Stimulated activated CD8-positive, alpha-beta memory T cell treated with anti-CD3 and anti-CD28 coated beads, Interleukin-4, amount 100 ng/mL, for 48 hours (primary cell): ENCODE measurements around the gene FUT7.

Source experiments
- DNase-seq: peaks from one replicate; pipeline ENCODE4 v3.0.0-alpha.2; 2020

The FUT7 gene

DNA sequence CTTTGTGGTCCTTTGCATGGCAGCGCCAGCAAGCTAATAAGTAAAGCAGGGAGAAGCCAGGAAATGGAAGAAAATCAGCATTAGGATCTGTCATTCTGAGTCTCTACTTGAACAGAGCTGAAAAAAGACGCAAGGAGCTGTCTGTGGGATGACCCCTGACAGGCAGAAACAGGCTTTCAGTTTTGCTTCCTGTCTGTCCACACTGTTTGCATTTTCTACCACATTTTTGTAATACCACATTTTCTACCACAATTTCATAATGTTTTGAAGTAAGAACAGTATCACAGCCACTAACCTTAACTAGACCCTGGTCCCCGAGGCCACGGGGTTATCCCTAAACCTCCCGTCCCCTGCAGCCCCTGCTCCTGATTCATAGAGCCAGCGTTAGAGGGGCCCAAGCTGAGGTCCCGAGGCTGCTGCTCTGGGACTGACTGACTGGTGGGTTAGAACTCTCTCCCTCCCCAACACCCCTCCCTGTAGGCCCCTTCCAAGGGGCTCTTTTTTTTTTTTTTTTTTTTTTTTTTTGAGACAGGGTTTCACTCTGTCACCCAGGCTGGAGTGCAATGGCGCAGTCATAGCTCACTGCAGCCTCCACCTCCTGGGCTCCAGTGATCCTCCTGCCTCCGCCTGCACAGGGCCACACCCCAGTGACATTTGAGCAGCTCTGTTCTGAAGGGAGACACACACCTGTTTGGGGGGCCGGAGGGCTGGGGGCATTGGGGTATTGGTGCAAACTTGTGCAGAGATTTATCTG is 31.5 kb downstream of the FUT7 start:
- peak; percentile 64 for DNase-seq

DNA sequence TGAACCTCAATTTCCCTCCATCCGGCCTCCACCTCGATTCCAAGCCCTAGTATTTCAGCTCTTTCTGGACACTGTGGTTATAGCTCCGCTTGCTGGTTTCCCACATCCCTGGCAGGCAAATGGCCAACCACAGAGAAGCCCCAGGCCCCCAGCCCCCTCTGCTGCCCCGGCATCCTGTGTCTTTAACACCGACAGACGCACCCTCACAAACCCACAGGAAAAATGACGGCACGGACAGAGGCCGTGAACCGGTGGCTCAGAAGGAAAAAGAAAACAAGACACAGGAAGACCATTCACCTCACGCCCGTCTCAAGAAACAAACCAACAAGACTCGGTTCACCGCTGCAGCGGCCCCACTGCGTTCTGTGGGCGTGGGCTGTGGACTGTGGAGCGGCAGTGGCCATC is 34.1 kb downstream of the FUT7 start:
- no peak for DNase-seq

DNA sequence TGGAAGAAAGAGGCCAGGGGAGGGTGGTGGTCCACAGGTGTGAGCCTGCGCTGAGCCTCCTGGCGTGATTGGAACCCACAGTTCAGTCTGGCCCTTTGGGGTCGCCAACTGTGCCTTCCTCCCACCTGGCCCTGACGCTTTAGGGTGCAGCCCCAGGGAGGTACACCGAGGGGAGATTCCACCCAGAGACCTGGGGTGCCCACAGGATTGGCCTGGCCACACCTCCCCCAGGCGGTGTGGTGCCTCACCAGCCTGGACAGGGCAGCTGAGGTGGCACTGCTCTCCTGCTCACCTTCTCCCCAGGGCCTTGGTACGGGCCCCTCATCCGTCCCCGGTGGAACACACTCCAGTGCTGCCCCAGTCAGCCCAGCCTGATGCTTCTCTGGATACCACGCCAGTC is 34.5 kb downstream of the FUT7 start:
- DNase-seq, result no peak

DNA sequence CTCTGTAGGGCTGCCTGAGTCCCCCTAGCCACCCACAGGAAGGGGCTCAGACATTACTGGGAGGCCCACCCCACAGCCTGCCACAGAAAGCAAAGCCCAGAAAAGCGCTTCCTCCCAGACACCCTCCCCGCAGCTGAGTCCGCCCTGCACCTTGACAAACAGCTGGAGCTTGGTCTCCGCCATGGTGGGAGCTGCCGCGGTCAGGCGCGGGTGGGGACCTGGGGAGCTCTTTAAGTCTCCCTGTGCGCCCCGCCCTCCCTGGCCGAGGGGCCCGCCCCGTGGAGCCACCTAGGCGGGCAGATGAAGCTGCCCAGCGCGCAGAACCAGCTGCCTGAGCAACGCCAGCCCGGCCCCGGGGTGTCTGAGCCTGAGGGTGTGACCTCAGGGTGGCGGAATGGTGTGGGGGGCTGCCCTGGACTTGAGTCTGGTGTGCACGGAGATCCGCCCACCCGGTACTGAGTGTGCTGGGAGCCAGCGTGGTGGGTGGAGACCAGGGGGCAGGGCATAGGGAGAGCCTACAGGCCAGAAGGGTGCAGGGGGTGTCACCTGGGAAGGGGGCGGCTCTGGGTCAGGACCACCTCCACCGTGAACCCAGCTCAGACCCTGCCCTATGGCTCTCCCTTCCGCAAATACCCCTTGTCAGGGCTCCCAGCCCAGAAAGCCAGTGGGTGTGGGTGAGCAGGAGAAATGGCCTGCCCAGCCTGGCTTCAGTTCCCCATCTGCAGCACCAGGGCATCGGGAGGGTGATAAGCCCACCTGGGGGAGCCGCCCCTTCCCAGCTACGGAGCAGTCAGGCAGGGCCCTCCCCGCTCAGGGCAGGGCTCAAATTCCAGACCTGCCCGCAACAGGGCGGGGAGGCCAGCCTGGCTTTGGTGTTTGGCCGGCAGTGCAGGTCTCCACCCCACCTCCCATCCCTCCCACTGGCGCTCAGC is 35.3 kb downstream of the FUT7 start, which contains the start of gene CLIC3:
Gene CLIC3 (minus strand): TSS at position 208 of the 932 bp plus-strand sequence. CDS start 25 bp downstream, at position 183.
- DNase-seq, result peak; percentile 57

DNA sequence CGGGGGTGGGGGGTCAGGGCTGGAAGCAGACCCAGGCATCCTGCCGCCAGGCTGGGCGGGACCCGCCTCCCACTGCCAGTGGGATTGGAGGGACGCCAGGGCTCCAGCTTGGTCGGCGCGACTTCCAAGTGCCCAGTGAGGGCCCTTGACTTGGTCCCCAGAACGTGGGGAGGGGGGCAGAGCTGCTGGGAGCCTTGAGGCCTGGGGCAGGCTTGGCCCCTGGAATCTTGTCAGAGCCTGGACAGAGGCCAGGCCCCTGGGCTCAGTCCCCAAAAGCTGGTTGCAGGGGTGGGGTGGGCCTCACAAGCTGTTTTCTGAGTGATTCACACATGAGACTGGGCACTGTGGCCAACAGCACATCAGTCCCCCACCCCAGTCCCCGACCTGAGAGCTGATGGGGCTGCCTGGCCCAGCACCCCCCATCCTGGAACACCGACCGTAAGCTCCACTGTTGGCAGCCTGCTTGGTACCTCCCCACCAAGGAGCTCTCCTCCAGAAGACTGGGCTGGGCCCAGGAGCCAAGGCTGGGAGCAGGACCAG is 36.0 kb downstream of the FUT7 start:
- no peak for DNase-seq

DNA sequence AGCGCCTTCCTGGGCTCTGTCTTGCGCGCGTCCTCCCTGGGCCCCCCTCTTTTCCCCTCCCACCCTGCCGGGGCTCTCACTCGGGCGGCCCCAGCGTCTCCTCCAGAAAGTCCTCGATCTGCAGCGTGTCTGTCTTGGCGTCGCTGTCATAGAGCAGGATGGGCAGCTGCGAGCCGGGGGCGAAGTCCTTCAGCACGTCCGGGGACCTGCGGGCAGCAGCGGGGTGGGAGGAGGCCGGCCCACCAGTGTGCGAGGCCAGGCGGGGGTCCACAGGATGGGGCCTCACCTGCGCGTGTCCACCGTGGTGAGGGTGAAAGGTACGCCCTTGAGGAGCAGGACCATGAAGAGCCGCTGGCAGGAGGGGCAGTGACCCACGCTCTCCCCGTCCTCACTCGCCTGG is 36.5 kb downstream of the FUT7 start:
- no peak for DNase-seq

DNA sequence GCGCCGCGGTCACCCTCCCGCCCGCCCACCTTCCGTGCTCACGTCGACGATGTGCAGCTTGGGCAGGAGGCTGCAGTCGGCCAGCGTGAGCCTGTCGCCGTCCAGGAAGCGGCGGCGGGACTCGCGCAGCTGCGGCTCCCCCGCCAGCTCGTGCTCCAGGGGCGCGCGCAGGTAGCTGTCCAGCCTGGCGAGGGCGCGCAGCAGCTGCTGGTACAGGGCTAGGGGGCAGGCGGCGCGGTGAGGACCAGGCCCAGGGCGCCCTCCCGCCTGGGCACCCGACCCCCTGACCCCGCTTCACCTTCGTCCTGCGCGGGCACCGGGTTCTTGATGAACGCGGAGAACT is 37.0 kb downstream of the FUT7 start:
- no peak for DNase-seq

DNA sequence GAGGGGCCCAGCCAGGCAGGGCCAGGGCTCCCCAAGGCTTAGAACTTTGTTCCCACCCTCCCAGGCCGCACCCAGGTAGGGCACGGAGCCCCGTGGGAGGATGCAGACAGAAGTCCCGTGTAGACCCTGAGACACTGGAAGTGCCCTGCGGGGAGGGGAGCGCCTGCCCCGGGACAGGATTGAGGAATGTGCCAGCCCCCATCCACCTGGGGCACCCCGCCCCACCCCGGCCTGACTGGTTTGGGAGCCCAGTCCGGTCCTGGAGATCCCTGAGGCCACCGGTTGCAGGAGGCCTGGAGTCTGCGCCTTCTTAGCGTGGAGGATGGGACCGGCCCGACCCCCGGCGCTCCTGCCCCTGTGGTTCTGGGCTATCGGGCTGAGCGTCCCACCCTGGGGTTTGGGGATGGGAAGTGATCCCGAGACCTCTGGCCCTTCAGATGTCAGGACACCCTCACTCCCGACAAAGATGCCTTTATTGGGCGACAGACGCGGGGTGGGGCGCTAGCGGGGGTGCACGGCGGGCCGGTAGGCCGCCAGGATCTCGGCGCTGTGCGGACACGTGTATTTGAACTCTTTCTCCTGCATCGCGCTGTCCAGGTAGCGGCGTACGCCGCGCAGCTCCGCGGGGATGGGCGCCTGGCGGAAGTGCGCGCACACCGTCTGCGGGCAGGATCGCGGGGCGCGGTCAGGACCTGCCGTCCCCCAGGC is 37.6 kb downstream of the FUT7 start:
- DNase-seq, result no peak

DNA sequence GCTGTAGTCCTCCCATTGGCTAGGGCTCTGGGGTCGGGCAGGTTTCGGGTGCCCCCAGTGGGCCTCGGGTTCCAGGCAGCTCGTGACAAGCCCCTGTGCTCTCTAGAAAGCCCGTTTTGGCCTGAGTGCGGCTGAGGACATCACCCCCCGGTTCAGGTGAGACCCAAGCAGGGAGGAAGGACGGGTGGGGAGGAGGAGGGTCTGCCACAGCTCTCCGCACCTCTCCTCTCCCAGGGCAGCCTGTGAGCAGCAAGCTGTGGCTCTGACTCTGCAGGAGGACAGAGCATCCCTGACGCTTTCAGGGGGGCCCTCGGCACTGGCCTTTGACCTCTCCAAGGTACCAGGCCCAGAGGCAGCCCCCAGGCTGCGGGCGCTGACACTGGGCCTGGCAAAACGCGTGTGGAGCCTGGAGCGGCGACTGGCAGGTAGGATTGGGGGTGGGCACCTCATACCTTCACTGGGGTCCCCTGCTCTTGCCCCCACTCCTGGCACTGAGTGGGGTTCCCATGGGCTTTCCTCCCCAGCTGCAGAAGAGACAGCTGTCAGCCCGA is 39.0 kb downstream of the FUT7 start:
- DNase-seq, result no peak

DNA sequence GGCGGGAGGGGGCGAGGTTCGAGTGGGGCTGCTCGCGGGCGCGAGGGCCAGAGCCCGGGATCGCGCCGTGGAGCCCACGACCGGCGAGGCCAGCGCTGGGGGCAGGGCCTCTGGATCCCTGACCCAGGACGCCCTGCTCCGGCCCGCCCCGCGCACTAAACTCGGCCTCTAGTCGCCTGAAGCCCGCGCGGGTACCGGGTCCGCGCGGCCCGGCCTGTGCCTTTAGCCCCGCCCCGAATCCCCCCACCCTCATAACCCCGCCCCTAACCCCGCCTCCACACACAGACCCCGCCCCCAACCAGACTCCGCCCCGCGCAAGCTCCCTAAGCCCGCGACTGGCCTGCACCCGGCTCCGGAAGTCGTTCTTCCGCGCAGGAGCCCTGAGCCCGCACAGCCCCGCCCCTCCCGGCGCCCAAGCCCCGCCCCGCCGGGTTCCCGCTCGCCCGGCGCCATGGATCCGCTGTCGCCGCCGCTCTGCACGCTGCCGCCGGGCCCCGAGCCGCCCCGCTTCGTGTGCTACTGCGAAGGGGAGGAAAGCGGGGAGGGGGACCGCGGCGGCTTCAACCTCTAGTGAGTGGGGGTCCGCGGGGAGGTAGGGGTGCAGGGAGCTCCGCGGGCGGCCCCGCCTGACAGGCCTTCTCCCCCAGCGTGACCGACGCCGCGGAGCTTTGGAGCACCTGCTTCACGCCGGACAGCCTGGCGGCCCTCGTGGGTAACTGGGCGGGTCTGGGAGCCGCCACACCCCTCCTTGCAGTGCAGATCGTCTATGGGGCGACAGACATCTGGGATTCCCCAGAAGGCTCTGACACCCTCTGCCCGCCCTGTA is 39.7 kb downstream of the FUT7 start, which contains the start of gene PAXX:
Gene PAXX (plus strand): TSS at position 430 of the 826 bp plus-strand sequence. CDS start 22 bp downstream, at position 452.
- peak; percentile 97 for DNase-seq

DNA sequence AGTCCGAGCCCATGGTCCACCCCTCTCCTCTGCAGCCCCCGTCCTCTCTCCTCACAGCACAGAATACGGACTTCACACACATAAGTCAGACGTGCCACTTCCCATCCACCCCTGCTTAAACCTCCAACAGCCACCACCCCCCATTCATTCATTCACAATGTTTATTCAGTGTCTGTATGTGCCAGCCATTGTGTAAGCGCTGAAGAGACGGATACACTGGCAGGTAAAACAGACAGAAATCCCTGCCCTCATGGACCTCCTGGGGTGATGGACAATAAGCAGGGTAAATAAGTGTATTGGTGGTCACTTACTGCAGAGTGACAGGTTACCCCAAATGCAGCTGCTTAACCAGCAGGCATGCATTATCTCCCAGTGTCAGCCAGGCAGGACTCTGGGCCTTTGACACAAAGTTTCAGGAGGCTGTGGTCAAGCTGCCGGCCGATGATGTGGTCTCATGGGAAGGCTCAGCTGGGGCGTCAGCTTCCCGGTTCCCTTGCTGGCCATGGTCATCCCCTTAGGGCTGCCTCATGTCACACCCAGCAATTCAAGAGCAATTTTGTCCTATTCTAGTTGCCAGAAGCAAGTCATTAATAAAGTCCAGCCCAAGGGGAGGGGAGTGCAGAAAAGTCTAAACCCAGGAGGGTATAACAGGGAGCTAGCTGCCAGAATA is 41.5 kb downstream of the FUT7 start:
- no peak for DNase-seq

DNA sequence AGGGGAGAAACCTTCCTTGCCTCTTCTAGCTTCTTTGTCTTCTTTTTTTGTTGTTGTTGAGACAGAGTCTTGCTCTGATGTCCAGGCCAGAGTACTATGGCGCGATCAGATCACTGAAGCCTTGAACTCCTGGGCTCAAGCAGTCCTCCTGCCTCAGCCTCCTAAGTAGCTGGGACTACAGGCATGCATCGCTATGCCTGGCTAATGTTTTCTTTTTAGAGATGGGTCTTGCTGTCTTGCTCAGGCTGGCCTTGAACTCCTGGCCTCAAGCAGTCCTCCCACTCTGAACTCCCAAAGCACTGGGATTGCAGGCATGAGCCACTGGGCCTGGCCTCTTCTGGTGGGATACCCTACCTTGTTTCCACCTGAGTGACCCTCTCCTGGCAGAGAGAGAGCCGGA is 43.0 kb downstream of the FUT7 start:
- DNase-seq, result no peak

DNA sequence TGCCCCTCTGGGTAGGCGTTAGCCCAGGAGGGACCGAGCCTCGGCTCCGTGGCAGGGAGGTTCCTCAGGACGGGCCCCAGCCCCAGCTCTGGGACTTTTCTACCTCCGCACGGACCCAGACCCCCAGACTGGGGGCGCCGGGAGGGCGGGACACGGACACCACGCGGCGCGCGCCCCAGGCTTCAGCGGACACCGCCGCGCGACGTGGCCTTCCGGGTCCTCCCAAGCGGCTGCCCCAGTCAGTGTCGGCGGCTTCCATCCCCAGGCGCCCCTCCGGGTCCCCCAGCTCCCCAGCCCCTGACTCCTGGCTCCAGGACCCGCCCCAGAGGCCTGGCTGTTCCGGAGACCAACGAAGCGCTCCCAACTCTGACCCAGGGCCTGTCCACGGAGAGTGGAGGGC is 46.0 kb downstream of the FUT7 start:
- no peak for DNase-seq

DNA sequence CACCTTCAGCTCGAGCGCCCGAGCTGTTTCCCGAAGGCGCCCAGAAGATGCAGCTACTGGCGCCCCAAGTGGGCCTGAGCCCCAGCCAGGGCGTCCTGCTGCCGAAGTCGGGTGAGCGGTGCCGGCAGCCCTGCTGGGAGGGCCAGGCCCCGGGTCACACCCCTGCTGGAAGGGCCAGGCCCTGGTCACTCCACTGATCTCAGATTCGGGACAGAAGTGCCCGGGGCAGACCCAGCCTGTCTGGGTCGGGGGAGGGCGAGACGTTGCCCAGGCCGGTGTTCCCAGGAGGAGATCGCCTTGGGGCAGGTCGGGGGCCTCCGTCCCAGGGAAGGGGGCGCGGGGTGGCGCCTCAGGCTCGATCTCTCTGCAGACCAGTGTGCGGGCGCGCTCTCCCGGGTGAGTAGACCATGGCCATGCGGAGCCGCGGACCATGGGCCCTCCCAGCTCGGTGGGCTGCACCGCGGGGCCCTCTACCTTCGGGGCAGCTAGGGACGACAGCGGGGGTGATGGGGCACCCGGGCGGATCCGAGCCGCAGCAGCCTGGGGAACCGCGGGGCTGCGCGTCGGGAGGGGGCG is 46.8 kb downstream of the FUT7 start:
- no peak for DNase-seq

DNA sequence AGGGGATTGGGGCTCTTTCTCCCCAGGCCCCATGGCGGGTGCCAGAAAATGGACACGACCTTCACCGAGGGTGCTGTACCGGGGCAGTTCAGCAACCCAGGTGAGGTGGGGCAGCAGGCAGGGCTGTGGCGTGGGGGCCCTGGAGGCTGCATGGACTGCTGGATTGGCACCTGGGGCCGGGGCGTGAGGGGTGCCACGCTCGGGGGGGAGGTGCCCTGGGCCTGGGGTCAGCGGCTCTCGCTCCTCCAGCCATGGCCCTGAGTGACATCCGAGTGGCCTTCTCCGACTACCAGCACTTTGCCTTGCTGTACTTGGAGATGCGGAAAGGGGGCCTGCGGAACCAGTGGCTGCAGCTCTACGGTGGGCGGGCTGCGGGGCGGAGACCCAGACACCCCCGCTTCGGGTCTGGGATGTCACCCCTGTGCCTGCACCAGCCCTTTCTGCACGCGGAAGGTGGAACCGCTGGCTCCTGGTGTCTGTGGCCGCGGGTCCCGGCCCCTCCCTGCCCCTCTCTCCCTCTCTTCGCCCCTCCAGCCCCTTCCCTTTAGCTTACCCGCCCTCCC is 47.3 kb downstream of the FUT7 start:
- DNase-seq, result no peak

DNA sequence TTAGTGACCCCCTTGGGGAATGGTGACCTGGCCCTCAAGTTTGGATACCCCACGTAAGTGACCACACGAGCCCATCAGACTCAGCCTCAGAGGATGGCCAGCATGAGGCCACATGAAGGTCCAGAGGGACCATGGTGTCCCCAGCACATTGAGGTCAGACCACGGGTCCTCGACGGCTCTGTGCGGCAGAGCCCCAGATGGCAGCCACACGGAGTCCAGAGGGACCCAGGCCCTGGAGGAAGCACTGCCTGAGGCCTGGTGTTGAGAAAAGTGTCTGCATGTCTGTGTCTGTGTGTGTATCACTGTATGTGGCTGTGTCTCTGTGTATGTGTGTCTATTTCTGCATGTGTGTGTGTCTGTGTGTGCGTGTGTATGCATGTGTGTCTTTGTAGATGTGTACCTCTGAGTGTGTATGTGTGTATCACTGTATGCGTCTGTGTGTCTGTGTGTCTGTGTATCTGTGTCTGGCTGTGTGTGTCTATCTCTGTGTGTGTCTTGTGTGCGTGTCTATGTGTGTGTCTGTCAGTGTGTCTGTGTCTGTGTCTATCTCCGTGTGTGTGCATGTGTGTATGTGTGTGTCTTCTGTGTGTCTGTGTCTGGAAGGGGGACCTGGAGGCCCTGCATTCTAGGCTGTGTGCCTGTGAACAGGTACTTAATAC is 48.1 kb downstream of the FUT7 start:
- DNase-seq, result no peak

DNA sequence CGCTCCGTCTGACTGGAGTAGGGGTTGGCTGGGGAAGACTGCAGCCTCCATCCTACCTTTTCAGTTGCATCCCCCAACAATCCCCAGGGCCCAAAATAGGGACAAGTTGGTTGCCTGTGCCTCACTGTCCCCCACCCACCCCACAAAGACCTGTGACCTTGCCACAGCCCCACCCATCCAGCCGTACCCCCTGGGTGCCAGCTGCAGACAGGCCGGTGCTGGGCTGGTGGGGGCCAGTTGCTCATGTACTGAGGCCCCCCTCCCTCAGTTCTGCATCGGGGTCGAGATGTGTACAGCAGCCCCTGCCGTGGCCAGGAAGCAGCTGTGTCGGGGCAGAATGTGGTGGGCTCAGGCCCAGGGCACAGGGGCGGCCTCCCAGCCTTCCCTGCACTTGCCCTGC is 48.7 kb downstream of the FUT7 start:
- no peak for DNase-seq

DNA sequence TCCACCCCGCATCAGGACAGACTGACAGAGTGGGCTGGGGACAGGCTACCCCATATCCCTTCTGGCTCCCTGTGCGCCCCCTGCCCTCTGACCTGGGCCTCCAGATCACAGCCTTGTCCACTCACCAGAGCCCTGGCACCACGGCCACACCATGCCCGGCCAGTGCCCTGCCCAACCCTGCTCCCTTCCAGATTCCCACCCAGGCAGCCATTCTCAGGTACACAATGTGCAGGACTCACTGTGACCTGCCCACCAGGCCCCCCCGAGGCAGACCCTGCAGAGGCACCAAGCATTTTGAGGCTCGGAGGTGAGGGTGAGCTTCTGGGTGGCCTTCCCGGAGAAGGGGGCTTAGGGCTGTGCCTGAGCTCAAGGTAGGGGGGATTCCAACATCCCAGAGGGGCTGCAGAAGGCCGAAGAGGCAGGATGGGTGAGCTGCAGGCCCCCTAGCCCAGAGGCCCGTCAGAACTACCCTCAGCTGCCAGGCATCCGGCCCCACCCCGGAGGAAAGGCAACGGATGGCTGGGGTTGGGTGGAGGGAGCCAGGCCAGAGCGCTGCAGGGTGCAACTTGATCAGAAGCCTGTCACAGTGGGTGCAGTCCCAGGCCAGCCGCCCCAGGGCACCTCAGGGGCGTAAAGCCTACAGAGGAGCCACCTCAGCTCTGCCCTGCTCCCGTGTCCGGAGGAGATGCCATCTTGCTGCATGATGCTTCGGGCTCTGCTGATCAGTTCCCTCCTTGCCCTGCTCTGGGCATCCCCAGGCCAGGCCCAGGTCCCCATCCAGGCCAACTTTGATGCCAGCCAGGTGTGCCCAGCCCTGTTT is 49.4 kb downstream of the FUT7 start, which contains the start of gene LCNL1:
Gene LCNL1 (plus strand): TSS at position 762 of the 820 bp plus-strand sequence. CDS start 594 bp downstream, outside the sequence.
- no peak for DNase-seq
